GM12865 (cell line): ENCODE measurements around the gene KLHDC7B.

Experiments
- DNase-seq: peaks from one replicate; pipeline ENCODE4 v3.0.0; 2010; ENCODE audit warnings: low read depth
- H3K4me3 ChIP-seq: 2 replicates; pipeline ENCODE4 v1.5.1; 2011; ENCODE audit warnings: mild to moderate bottlenecking, low read depth, low read length, control low read depth
- TF ChIP-seq, protein P1 (sequence below): IDR thresholded peaks from 2 replicates; pipeline ENCODE4 v1.5.1; 2011; ENCODE audit warnings: low read length, control low read depth, low read depth, inconsistent platforms; ENCODE audit not compliant: insufficient read depth; ENCODE audit errors: missing control alignments

Gene KLHDC7B

DNA sequence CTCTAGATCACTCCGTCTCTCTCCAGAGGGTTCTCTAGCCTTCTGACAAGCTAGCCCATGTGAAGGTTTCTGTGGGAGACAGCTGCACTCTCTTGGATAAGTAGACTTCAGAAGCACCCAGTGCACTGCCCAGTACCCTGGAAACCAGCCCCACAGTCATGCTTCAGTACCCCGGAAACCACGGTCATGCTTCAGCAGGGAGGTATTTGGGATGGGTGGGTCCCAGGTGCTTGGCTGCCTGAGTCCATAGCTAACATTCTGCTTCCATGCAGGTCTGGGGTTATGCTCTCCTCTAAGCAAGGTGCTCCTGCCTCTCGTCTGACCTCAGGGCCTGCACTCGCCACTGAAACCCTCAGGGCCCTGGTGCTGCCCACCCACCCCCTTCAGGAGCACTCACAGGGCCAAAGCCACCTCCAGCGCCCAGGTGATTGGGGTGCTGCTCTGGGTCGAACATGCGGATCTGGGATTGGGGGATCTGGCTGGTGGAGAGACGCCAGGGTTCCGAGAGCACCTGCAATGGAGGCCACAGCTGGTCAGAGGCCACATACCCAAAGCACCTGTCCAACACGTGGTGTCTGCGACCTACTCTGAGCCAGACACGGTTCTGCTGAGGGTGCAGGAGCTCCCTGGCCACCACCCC lies 24.3 kb downstream of the KLHDC7B start:
- peak; percentile 49 for DNase-seq
- TF ChIP-seq, protein P1, sequence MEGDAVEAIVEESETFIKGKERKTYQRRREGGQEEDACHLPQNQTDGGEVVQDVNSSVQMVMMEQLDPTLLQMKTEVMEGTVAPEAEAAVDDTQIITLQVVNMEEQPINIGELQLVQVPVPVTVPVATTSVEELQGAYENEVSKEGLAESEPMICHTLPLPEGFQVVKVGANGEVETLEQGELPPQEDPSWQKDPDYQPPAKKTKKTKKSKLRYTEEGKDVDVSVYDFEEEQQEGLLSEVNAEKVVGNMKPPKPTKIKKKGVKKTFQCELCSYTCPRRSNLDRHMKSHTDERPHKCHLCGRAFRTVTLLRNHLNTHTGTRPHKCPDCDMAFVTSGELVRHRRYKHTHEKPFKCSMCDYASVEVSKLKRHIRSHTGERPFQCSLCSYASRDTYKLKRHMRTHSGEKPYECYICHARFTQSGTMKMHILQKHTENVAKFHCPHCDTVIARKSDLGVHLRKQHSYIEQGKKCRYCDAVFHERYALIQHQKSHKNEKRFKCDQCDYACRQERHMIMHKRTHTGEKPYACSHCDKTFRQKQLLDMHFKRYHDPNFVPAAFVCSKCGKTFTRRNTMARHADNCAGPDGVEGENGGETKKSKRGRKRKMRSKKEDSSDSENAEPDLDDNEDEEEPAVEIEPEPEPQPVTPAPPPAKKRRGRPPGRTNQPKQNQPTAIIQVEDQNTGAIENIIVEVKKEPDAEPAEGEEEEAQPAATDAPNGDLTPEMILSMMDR = no peak
- H3K4me3 ChIP-seq = no peak overlapping the region

GRCh38 chr22:50570861-50571260 lies 25.2 kb downstream of the KLHDC7B start:
- TF ChIP-seq, protein P1 = no peak
- DNase-seq = no peak
- H3K4me3 ChIP-seq = no peak overlapping the region

DNA sequence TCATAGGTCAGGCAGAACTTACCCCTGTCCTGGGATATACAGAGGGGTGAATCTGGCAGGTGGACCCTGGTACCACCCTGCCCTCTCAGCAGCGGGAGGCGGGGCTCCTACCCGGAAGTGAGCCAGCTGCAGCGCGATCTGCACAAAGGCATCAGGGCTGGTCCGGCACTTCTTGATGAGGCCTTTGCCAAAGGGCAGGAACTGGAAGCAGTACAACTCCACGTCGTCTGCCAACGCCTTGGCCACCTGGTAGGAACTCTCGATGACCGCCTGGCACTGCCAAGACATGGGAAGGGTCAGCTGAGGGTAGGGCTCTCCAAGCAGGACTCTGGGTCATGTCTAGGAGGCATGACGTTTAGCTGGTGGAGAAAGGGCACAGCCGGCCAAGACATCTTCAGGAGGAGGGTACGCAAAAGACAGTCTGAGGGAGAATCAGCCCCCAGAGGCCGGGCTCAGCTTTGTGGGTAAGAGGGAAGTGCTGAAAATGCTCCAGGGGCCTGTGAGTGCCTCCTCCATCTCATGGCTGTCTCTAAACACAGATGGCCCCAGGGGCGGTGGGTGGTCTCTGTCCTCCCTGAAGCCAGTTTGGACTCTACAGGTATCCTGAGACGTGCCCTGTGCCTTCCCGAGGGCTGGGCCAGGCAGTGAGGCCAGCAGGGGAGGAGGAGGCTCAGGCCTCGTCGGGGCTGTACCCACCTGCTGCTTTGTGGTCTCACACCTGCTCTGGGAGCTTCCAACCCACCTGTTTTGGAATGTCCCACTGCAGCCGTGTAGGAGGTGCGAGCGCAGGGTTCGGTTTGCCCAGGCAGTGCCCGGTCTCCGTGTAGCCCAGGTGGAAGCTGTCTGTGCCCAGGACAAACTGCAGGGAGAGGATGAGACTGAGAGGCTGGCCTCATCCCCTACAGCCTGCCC lies 25.8 kb downstream of the KLHDC7B start:
- no peak for DNase-seq
- no peak overlapping the region for H3K4me3 ChIP-seq
- TF ChIP-seq, protein P1 = no peak

- TF ChIP-seq, protein P1 = no peak
- no peak for DNase-seq
- no peak overlapping the region for H3K4me3 ChIP-seq
Observed at GRCh38 chr22:50572965-50573364, 27.3 kb downstream of the KLHDC7B start.

GRCh38 chr22:50573491-50574382 lies 28.0 kb downstream of the KLHDC7B start:
- H3K4me3 ChIP-seq = no peak overlapping the region
- TF ChIP-seq, protein P1 = no peak
- DNase-seq = no peak

DNA sequence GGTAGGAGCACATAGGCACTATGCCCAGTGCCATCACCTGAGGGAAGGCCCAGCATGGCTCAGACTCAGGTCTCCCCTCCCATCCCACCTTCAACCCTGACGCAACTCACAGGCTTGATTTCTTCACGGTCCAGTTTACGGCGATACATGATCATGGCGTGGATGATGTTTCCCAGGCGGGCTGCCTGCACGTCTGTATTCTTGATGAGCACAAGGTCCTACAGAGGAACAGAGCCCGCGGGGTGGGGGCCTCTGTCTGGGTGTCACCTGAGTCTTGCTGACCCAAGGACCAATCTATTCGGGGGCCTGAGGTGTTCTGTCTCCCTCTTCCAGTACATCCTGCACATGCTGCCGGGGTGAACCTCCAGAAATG lies 28.7 kb downstream of the KLHDC7B start:
- no peak for DNase-seq
- TF ChIP-seq, protein P1 = no peak
- no peak overlapping the region for H3K4me3 ChIP-seq
